ACC112 (cell line): ENCODE results near the gene PAQR4.

Source experiments
- H2AFZ ChIP-seq: fragments of 200-600 bp; sonication (generic); one replicate; pipeline ENCODE4 v1.6.0; 2017; ENCODE audit warnings: antibody characterized with exemption, low read length; ENCODE audit not compliant: unreplicated experiment
- H3K27ac ChIP-seq: fragments of 200-600 bp; sonication (generic); 2 replicates; pipeline ENCODE4 v1.5.1; 2014; ENCODE audit warnings: low read depth, mild to moderate bottlenecking, antibody characterized with exemption, low read length, moderate library complexity
- H3K27me3 ChIP-seq: fragments of 200-600 bp; sonication (generic); 2 replicates; pipeline ENCODE4 v1.6.1; 2014; ENCODE audit warnings: mild to moderate bottlenecking, antibody characterized with exemption, low read length, moderate library complexity, mixed read lengths; ENCODE audit not compliant: insufficient read depth
- H3K36me3 ChIP-seq: fragments of 200-600 bp; sonication (generic); 2 replicates; pipeline ENCODE4 v1.6.1; 2016; ENCODE audit warnings: mild to moderate bottlenecking, antibody characterized with exemption, low read length, moderate library complexity, mixed read lengths; ENCODE audit not compliant: insufficient read depth
- H3K4me1 ChIP-seq: fragments of 200-600 bp; sonication (generic); one replicate; pipeline ENCODE4 v1.6.1; 2016; ENCODE audit warnings: low read length, mixed read lengths; ENCODE audit not compliant: insufficient read depth, unreplicated experiment, control insufficient read depth
- H3K4me3 ChIP-seq: fragments of 200-600 bp; sonication (generic); 2 replicates; pipeline ENCODE4 v1.5.1; 2014; ENCODE audit warnings: mild to moderate bottlenecking, low read depth, low read length
- H3K79me2 ChIP-seq: fragments of 200-600 bp; sonication (generic); one replicate; pipeline ENCODE4 v1.6.0; 2016; ENCODE audit warnings: low read length; ENCODE audit not compliant: control insufficient read depth, unreplicated experiment, insufficient read depth

Gene PAQR4

DNA sequence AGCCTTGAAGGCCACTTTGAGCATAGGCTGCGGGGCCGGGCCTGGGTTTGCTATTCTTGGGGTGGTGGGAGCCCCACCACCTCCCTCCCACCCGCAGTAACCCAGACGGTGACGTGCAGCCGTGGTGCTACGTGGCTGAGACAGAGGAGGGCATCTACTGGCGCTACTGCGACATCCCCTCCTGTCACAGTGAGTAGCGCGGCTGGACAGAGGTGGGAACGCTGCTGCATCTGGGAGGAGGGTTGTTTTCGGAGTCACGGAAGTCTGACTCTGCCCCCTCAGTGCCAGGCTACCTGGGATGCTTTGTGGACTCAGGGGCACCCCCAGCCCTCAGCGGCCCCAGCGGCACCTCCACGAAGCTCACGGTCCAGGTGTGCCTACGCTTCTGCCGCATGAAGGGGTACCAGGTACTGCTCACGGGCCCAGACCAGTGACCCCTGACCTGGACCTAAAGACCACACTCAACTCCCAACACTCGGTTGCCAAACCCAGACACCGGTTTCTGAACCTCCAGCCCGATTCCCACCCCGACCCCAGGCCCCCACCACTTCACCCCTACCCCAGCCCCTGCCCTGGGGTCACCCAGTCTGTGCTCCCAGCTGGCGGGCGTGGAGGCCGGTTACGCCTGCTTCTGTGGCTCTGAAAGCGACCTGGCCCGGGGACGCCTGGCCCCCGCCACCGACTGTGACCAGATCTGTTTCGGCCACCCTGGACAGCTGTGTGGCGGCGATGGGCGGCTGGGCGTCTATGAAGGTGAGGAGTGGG is 2.9 kb upstream of the PAQR4 start:
- peaks cover 55% of the 10 kb centered on the region for H3K27me3 ChIP-seq
- no peak overlapping the region for H3K4me3 ChIP-seq
- peaks cover 18% of the 10 kb centered on the region for H3K4me1 ChIP-seq
- H3K36me3 ChIP-seq = no peaks in the 10 kb centered on the region
- no peaks in the 10 kb centered on the region for H3K79me2 ChIP-seq
- no peak overlapping the region for H3K27ac ChIP-seq
- H2AFZ ChIP-seq = no peak overlapping the region

DNA sequence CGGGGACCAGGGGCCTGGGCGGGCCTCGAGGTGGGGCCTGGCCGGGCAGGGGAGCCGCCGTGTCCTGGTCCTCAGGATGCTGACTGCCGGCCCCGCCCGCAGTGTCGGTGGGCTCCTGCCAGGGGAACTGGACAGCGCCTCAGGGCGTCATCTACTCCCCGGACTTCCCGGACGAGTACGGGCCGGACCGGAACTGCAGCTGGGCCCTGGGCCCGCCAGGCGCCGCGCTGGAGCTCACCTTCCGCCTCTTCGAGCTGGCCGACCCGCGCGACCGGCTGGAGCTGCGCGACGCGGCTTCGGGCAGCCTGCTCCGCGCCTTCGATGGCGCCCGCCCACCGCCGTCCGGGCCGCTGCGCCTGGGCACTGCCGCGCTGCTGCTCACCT is 2.3 kb upstream of the PAQR4 start:
- Histone ChIP-seq H2AFZ (no peak overlapping the region), H3K36me3 (no peaks in the 10 kb centered on the region), H3K27me3 (peaks cover 55% of the 10 kb centered on the region), H3K27ac (no peak overlapping the region), H3K4me3 (no peak overlapping the region), H3K79me2 (no peaks in the 10 kb centered on the region), H3K4me1 (peaks cover 18% of the 10 kb centered on the region)

DNA sequence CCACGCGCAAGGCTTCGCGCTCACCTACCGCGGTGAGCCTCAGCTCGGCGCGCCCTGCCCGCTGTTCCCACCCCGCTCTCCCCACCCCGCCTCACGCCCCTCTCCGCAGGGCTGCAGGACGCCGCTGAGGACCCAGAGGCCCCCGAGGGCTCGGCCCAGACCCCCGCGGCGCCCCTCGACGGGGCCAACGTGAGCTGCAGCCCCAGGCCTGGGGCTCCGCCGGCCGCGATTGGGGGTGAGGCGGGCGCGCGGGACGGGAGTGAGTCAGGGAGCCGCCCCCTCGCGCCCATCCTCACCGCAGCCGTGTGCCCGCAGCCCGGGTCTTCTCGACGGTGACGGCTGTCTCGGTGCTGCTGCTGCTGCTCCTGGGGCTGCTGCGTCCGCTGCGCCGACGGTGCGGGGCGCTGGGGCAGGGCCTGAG is 1.9 kb upstream of the PAQR4 start:
- Histone ChIP-seq H3K4me1 (peaks cover 18% of the 10 kb centered on the region), H2AFZ (no peak overlapping the region), H3K27ac (no peak overlapping the region), H3K36me3 (no peaks in the 10 kb centered on the region), H3K4me3 (no peak overlapping the region), H3K27me3 (peaks cover 52% of the 10 kb centered on the region), H3K79me2 (no peaks in the 10 kb centered on the region)

DNA sequence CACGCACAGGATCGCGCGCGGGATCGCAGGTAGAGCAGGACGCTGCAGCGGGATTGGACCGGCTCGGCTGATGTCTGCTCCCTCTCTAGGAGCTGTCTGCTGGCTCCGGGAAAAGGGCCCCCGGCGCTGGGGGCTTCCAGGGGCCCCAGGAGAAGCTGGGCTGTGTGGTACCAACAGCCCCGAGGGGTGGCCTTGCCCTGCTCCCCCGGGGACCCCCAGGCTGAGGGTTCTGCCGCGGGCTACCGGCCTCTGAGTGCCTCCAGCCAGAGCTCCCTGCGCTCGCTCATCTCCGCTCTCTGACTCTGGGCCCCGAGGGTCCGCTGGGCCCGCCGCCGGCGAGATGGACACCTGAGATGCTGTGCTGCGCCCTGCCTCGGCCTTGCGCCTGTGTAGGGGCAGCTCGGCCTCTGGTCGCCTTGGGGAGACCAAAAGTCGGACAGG is 1.4 kb upstream of the PAQR4 start:
- no peaks in the 10 kb centered on the region for H3K36me3 ChIP-seq
- no peak overlapping the region for H3K4me3 ChIP-seq
- no peaks in the 10 kb centered on the region for H3K79me2 ChIP-seq
- H3K27me3 ChIP-seq = peaks cover 47% of the 10 kb centered on the region
- H3K27ac ChIP-seq = no peak overlapping the region
- H3K4me1 ChIP-seq = peaks cover 18% of the 10 kb centered on the region
- H2AFZ ChIP-seq = no peak overlapping the region

DNA sequence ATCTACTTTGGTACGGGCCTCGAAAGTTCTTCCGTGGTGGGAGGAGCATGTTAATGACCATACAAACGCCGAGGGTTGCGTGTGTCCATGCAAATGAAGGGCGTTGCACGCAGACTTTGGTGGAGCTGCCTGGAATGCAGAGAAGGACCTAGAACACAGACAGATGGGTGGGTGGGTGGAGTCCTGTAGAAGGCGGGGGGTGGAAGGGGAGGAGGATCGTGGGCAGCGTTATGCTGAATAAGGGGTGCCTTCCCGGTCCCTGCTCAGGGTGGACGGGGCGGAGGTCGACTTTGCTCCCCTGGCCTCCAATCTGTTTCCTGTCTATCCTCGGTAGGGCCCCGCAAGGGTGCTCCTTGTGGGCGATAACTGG is 795 bp upstream of the PAQR4 start:
- Histone ChIP-seq H2AFZ (no peak overlapping the region), H3K27me3 (peaks cover 40% of the 10 kb centered on the region), H3K4me1 (peaks cover 18% of the 10 kb centered on the region), H3K79me2 (no peaks in the 10 kb centered on the region), H3K27ac (no peak overlapping the region), H3K4me3 (peak overlapping the region; percentile 94), H3K36me3 (no peaks in the 10 kb centered on the region)

- Histone ChIP-seq H3K79me2 (no peaks in the 10 kb centered on the region), H3K4me3 (peak overlapping the region; percentile 94), H2AFZ (peak overlapping the region; percentile 91), H3K27ac (no peak overlapping the region), H3K4me1 (peaks cover 9% of the 10 kb centered on the region), H3K36me3 (no peaks in the 10 kb centered on the region), H3K27me3 (peaks cover 26% of the 10 kb centered on the region; the same call in 1 of the 2 replicates)
Measured at GRCh38 chr16:2969545-2970521, 685 bp downstream of the PAQR4 start.

GRCh38 chr16:2970563-2970962 is 1.4 kb downstream of the PAQR4 start:
- Histone ChIP-seq H3K79me2 (no peaks in the 10 kb centered on the region), H3K36me3 (no peaks in the 10 kb centered on the region), H2AFZ (no peak overlapping the region), H3K27me3 (peaks cover 22% of the 10 kb centered on the region; the same call in 1 of the 2 replicates), H3K4me1 (peaks cover 9% of the 10 kb centered on the region), H3K4me3 (peak overlapping the region; percentile 94), H3K27ac (no peak overlapping the region)

DNA sequence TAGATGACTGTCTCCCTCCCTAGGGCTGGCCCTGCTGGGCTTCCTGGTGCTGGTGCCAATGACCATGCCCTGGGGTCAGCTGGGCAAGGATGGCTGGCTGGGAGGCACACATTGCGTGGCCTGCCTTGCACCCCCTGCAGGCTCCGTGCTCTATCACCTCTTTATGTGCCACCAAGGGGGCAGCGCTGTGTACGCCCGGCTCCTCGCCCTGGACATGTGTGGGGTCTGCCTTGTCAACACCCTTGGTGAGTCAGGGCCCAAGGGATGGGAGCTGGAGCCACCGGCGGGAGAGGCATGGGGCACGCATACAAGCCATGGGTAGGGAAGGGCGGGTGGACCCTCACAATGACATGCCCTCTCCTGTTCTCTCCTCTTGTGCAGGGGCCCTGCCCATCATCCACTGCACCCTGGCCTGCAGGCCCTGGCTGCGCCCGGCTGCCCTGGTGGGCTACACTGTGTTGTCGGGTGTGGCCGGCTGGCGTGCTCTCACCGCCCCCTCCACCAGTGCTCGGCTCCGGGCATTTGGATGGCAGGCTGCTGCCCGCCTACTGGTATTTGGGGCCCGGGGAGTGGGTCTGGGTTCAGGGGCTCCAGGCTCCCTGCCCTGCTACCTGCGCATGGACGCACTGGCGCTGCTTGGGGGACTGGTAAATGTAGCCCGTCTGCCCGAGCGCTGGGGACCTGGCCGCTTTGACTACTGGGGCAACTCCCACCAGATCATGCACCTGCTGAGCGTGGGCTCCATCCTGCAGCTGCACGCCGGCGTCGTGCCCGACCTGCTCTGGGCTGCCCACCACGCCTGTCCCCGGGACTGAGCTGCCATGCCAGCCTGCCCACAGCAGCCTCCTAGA is 2.2 kb downstream of the PAQR4 start:
- Histone ChIP-seq H2AFZ (no peak overlapping the region), H3K4me1 (peaks cover 9% of the 10 kb centered on the region), H3K27ac (no peak overlapping the region), H3K36me3 (no peaks in the 10 kb centered on the region), H3K79me2 (no peaks in the 10 kb centered on the region), H3K27me3 (peaks cover 18% of the 10 kb centered on the region; the same call in 1 of the 2 replicates), H3K4me3 (peak overlapping the region; percentile 94; the same call in 1 of the 2 replicates)

DNA sequence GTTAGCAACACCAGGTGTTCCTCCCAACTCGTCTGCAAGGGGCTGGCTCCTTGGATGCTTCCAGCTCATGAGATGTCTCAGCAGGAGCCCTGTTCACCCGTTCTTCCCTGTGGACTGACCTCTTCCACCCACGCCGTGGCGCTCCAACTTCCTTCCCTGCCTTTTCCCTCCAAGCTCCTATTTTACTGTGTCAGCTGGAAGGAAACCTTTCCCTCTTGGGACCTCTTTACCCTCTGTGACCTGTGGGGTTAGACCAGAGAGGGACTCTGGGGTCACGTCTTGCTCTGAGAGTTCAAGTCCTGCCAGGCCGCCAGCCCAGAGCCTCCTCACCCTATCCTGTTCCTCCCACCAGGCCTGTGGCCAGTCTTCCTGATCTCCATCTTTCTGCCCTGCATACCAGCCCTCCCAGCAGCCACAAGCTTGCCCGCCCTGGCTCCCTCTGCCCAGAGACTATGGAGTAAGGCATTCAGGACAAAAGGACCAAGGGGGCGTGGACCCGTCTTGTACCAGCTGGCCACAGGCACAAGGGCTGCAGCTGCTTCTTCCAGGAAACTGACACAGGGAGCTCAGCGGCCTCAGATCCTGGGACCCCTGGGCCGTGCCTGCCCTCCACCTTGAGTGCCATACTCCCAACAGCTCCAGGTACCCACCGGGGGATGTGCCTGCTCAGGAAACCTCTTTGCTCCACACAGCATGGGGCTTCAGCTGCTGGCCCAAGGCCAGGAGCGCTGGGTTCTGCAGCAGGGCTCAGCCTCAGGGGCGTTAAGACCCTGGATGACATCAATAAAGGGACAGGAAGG is 3.0 kb downstream of the PAQR4 start:
- Histone ChIP-seq H3K79me2 (no peaks in the 10 kb centered on the region), H3K27me3 (peaks cover 10% of the 10 kb centered on the region; the same call in 1 of the 2 replicates), H3K4me3 (no peak overlapping the region), H3K4me1 (peaks cover 9% of the 10 kb centered on the region), H3K36me3 (no peaks in the 10 kb centered on the region), H3K27ac (no peak overlapping the region), H2AFZ (no peak overlapping the region)
